Progenitor cell of endocrine pancreas (in vitro differentiated cells): ENCODE data around the gene BCKDHB. TPM values are rescaled to one million over a fixed set of nuclear protein-coding genes. Genes with fewer than 3 reads are reported as not detected.
"Not testable (repeated sequence)": the region's sequence is repeated elsewhere in the genome, so short reads cannot be mapped to it uniquely, and the experiment has no call there.

Experiments used
- DNase-seq: peaks from one replicate; pipeline ENCODE4 v3.0.0; 2021; ENCODE audit warnings: low spot score; ENCODE audit not compliant: unreplicated experiment
- H3K27ac Mint-ChIP-seq: 2 replicates; pipeline ENCODE4 v1.8.0; 2021; ENCODE audit warnings: mild to moderate bottlenecking, moderate library complexity, mixed read lengths
- H3K27me3 Mint-ChIP-seq: 2 replicates; pipeline ENCODE4 v1.8.0; 2021; ENCODE audit warnings: mixed read lengths
- H3K36me3 Mint-ChIP-seq: 2 replicates; pipeline ENCODE4 v1.8.0; 2022; ENCODE audit warnings: mixed read lengths; ENCODE audit not compliant: insufficient read depth
- H3K4me1 Mint-ChIP-seq: 2 replicates; pipeline ENCODE4 v1.8.0; 2021; ENCODE audit warnings: low read depth, mixed read lengths
- H3K4me3 Mint-ChIP-seq: 2 replicates; pipeline ENCODE4 v1.8.0; 2021; ENCODE audit warnings: low read depth, mild to moderate bottlenecking, moderate library complexity, mixed read lengths
- H3K9me3 Mint-ChIP-seq: 2 replicates; pipeline ENCODE4 v1.8.0; 2021; ENCODE audit warnings: low read depth, mixed read lengths
- total RNA-seq: library from RNA; stranded (reverse); gene quantifications from 2 replicates; pipeline ENCODE4 v1.2.1, GENCODE V29; 2021
- TF ChIP-seq, protein P1 (sequence below): fragments of 200-600 bp; sonication (generic); IDR thresholded peaks from one replicate; pipeline ENCODE4 v1.5.0; 2021; ENCODE audit warnings: antibody characterized with exemption, mild to moderate bottlenecking; ENCODE audit not compliant: unreplicated experiment

Gene BCKDHB
- total RNA-seq, 1 donor from 2014 or later, result 30.7 TPM

- Mint-ChIP-seq H3K27me3 (no peaks in the 10 kb centered on the region), H3K9me3 (peaks cover 3% of the 10 kb centered on the region), H3K4me3 (no peak overlapping the region), H3K27ac (no peak overlapping the region), H3K36me3 (peaks cover 7% of the 10 kb centered on the region), H3K4me1 (peaks cover 17% of the 10 kb centered on the region)
- TF ChIP-seq, protein P1, sequence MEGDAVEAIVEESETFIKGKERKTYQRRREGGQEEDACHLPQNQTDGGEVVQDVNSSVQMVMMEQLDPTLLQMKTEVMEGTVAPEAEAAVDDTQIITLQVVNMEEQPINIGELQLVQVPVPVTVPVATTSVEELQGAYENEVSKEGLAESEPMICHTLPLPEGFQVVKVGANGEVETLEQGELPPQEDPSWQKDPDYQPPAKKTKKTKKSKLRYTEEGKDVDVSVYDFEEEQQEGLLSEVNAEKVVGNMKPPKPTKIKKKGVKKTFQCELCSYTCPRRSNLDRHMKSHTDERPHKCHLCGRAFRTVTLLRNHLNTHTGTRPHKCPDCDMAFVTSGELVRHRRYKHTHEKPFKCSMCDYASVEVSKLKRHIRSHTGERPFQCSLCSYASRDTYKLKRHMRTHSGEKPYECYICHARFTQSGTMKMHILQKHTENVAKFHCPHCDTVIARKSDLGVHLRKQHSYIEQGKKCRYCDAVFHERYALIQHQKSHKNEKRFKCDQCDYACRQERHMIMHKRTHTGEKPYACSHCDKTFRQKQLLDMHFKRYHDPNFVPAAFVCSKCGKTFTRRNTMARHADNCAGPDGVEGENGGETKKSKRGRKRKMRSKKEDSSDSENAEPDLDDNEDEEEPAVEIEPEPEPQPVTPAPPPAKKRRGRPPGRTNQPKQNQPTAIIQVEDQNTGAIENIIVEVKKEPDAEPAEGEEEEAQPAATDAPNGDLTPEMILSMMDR, result no peak
- no peak for DNase-seq
These were observed 103.0 kb downstream of the BCKDHB start for GRCh38 chr6:80209430-80209829.

GRCh38 chr6:80210618-80211017 is 104.1 kb downstream of the BCKDHB start:
- peak overlapping the region; percentile 38 for H3K27ac Mint-ChIP-seq
- DNase-seq, result no peak

GRCh38 chr6:80211286-80211685 is 104.8 kb downstream of the BCKDHB start:
- Mint-ChIP-seq H3K27me3 (no peaks in the 10 kb centered on the region), H3K4me3 (no peak overlapping the region), H3K4me1 (peaks cover 17% of the 10 kb centered on the region), H3K9me3 (peaks cover 3% of the 10 kb centered on the region), H3K36me3 (peaks cover 7% of the 10 kb centered on the region), H3K27ac (peak overlapping the region; percentile 33)
- no peak for DNase-seq
- TF ChIP-seq, protein P1, result no peak

More at GRCh38 chr6:80210618-80211017, 104.1 kb downstream of the BCKDHB start:
- Mint-ChIP-seq H3K27me3 (no peaks in the 10 kb centered on the region), H3K4me3 (no peak overlapping the region), H3K36me3 (peaks cover 7% of the 10 kb centered on the region), H3K9me3 (peaks cover 3% of the 10 kb centered on the region), H3K4me1 (peaks cover 17% of the 10 kb centered on the region)
- TF ChIP-seq, protein P1, result no peak

GRCh38 chr6:80211890-80212289 is 105.4 kb downstream of the BCKDHB start:
- DNase-seq, result not testable (repeated sequence)

DNA sequence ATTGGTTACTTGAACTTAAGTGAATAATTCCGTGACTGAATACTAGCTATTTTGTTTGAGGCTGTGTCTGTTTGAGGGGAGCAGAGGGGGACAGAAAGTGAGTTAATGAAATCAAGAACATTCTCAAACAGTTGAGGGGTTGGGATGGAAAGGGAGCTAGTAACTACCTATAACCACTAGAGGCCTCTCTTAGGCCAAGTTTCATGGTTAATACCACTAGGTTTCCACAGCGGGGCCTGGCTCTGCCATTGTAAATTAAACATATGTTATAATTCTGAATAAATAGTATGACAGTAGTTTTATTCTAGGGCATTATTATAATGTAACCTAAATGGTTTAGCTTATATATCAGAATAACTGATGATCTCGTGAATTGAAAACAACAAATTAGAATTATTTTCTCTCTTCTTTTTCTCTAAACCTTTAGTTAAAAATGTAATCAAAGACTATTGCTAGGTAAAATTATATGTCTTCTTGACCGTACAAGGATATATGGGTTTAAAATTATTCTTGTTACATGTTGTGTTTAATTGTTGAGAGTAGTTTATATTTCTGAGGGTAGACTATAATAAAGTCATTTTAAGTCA is 108.1 kb downstream of the BCKDHB start:
- peaks cover 5% of the 10 kb centered on the region for H3K9me3 Mint-ChIP-seq
- no peak overlapping the region for H3K27ac Mint-ChIP-seq
- peaks cover 17% of the 10 kb centered on the region for H3K4me1 Mint-ChIP-seq
- no peak overlapping the region for H3K4me3 Mint-ChIP-seq
- no peak for DNase-seq
- TF ChIP-seq, protein P1, result peak; percentile 80
- H3K36me3 Mint-ChIP-seq, result peaks cover 9% of the 10 kb centered on the region
- no peaks in the 10 kb centered on the region for H3K27me3 Mint-ChIP-seq

More at GRCh38 chr6:80211890-80212289, 105.4 kb downstream of the BCKDHB start:
- H3K9me3 Mint-ChIP-seq, H3K36me3 Mint-ChIP-seq, H3K4me3 Mint-ChIP-seq, H3K27me3 Mint-ChIP-seq: not testable (repeated sequence)
- peak overlapping the region; percentile 36 for H3K27ac Mint-ChIP-seq
- peaks cover 17% of the 10 kb centered on the region for H3K4me1 Mint-ChIP-seq

DNA sequence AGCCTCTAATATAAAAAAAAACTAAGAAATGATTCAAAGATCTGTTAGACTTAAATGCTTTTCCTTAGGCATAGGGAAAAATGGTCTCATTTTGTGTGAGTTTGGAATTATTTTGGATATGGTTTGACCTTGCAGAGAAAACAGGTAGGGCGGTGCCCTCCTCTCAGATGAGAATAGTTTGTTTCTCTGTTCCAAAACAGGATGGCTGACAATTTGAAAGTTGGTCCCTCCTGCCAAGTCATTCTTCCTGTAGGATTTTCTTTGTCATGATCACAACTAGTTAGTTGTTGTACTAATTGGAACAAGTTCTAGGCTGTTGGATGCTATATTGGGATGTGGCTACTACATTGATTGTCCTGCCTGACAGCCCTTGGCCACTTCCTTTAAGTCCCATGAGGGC is 108.6 kb downstream of the BCKDHB start:
- H3K36me3 Mint-ChIP-seq, result peaks cover 12% of the 10 kb centered on the region
- TF ChIP-seq, protein P1, result no peak
- no peak for DNase-seq
- H3K4me3 Mint-ChIP-seq, result no peak overlapping the region
- no peak overlapping the region for H3K27ac Mint-ChIP-seq
- H3K9me3 Mint-ChIP-seq, result peaks cover 6% of the 10 kb centered on the region
- H3K4me1 Mint-ChIP-seq, result peaks cover 17% of the 10 kb centered on the region
- no peaks in the 10 kb centered on the region for H3K27me3 Mint-ChIP-seq
